IMR-90 (cell line): ENCODE data around the gene GLRX5. TPM values are rescaled to one million over a fixed set of nuclear protein-coding genes. Genes with fewer than 3 reads are reported as not detected.

Experiments
- ATAC-seq: fragments of 200-7000 bp; cut with Tn5 transposase; 2 replicates; pipeline ENCODE4 v1.9.1; 2020; ENCODE audit warnings: low read depth, mild to moderate bottlenecking, moderate library complexity
- BruUV-seq: library from RNA; stranded (reverse); fragments of 400-500 nt; replicated peaks from 2 replicates; lab custom pipeline; 2021; lab: Mats Ljungman, UMichigan
- CTCF ChIA-PET: fragments of 300-600 bp; formaldehyde crosslinking; extraction: SDS; loops from one replicate; lab custom pipeline; 2021; ENCODE audit warnings: antibody characterized with exemption; lab: Yijun Ruan, JAX
- POLR2A ChIA-PET: fragments of 300-600 bp; sonication (Branson Sonifier 250); formaldehyde crosslinking; loops from one replicate; lab custom pipeline; 2022; ENCODE audit warnings: antibody characterized with exemption; ENCODE audit not compliant: unreplicated experiment; lab: Charles Lee
- DNase-seq: peaks from one replicate; pipeline ENCODE4 v3.0.0; 2013
- H2AFZ ChIP-seq: replicated peaks from 2 replicates; pipeline ENCODE3; 2013; ENCODE audit warnings: low read length, mild to moderate bottlenecking; ENCODE audit not compliant: poor library complexity
- H2AK5ac ChIP-seq: 2 replicates; pipeline ENCODE4 v1.6.1; 2013; ENCODE audit warnings: low read depth, low read length, inconsistent platforms
- H2AK9ac ChIP-seq: replicated peaks from 2 replicates; pipeline ENCODE3; 2013; ENCODE audit warnings: mild to moderate bottlenecking, low read depth, low read length, moderate library complexity; ENCODE audit not compliant: poor library complexity
- H2BK120ac ChIP-seq: 2 replicates; pipeline ENCODE4 v1.6.1; 2013; ENCODE audit warnings: low read depth, low read length, inconsistent platforms
- H2BK15ac ChIP-seq: 3 replicates; pipeline ENCODE4 v1.6.1; 2013; ENCODE audit warnings: low read depth, low read length, inconsistent platforms
- H2BK20ac ChIP-seq: 2 replicates; pipeline ENCODE4 v1.6.1; 2013; ENCODE audit warnings: low read depth, mild to moderate bottlenecking, inconsistent platforms, low read length, moderate library complexity
- H2BK5ac ChIP-seq: 2 replicates; pipeline ENCODE4 v1.6.1; 2013; ENCODE audit warnings: mild to moderate bottlenecking, low read depth, low read length, inconsistent platforms; ENCODE audit not compliant: poor library complexity, severe bottlenecking
- H3K14ac ChIP-seq: replicated peaks from 2 replicates; pipeline ENCODE4 v1.6.1; 2013; ENCODE audit warnings: low read depth, low read length, inconsistent platforms
- H3K18ac ChIP-seq: 2 replicates; pipeline ENCODE4 v1.6.1; 2013; ENCODE audit warnings: low read depth, low read length, control low read depth
- H3K23ac ChIP-seq: 2 replicates; pipeline ENCODE4 v1.6.1; 2013; ENCODE audit warnings: low read depth, low read length, inconsistent platforms
- H3K27ac ChIP-seq: 2 replicates; pipeline ENCODE4 v1.5.1; 2013; ENCODE audit warnings: mild to moderate bottlenecking, control low read depth, low read length; ENCODE audit not compliant: insufficient read depth
- H3K27me3 ChIP-seq: 2 replicates; pipeline ENCODE4 v1.6.1; 2013; ENCODE audit warnings: low read length; ENCODE audit not compliant: control insufficient read depth, insufficient read depth
- H3K36me3 ChIP-seq: 2 replicates; pipeline ENCODE4 v1.6.1; 2013; ENCODE audit warnings: low read length, mixed read lengths; ENCODE audit not compliant: control insufficient read depth, insufficient read depth
- H3K4ac ChIP-seq: 2 replicates; pipeline ENCODE4 v1.6.1; 2013; ENCODE audit warnings: low read depth, low read length, inconsistent platforms
- H3K4me1 ChIP-seq: 2 replicates; pipeline ENCODE4 v1.6.1; 2013; ENCODE audit warnings: low read length, mixed read lengths; ENCODE audit not compliant: control insufficient read depth, insufficient read depth
- H3K4me2 ChIP-seq: 2 replicates; pipeline ENCODE4 v1.6.1; 2013; ENCODE audit warnings: low read depth, mild to moderate bottlenecking, control low read depth, low read length, moderate library complexity
- H3K4me3 ChIP-seq: 2 replicates; pipeline ENCODE4 v1.5.1; 2013; ENCODE audit warnings: low read depth, mild to moderate bottlenecking, control low read depth, low read length, moderate library complexity; ENCODE audit not compliant: insufficient read depth
- H3K56ac ChIP-seq: 2 replicates; pipeline ENCODE4 v1.6.1; 2013; ENCODE audit warnings: low read length, inconsistent platforms; ENCODE audit not compliant: insufficient read depth; ENCODE audit errors: extremely low read depth
- H3K79me1 ChIP-seq, 2 experiments: 2 replicates each; pipeline ENCODE4 v1.6.1; 2013; ENCODE audit warnings: low read length in 2 of 2, inconsistent platforms in 1 of 2, low read depth in 1 of 2
- H3K9ac ChIP-seq: 2 replicates; pipeline ENCODE4 v1.6.1; 2013; ENCODE audit warnings: low read depth, low read length, control low read depth
- H3K9me1 ChIP-seq: 2 replicates; pipeline ENCODE4 v1.6.1; 2013; ENCODE audit warnings: low read length, inconsistent platforms; ENCODE audit not compliant: insufficient read depth
- H3K9me3 ChIP-seq: 2 replicates; pipeline ENCODE4 v1.6.1; 2013; ENCODE audit warnings: low read length; ENCODE audit not compliant: control insufficient read depth, insufficient read depth
- H4K20me1 ChIP-seq: 2 replicates; pipeline ENCODE4 v1.6.1; 2013; ENCODE audit warnings: low read length, inconsistent platforms; ENCODE audit not compliant: insufficient read depth
- H4K5ac ChIP-seq: 2 replicates; pipeline ENCODE4 v1.6.1; 2013; ENCODE audit warnings: mild to moderate bottlenecking, low read depth, low read length, control low read depth
- H4K8ac ChIP-seq, 2 experiments: 2 replicates each; pipeline ENCODE4 v1.6.1; 2013; ENCODE audit warnings: low read depth in 2 of 2, low read length in 2 of 2, control low read depth in 1 of 2, inconsistent platforms in 1 of 2
- H4K91ac ChIP-seq: 2 replicates; pipeline ENCODE4 v1.6.1; 2013; ENCODE audit warnings: low read depth, low read length, inconsistent platforms; ENCODE audit not compliant: insufficient read depth
- CEBPB ChIP-seq: IDR thresholded peaks from 2 replicates; pipeline ENCODE4 v1.6.1; 2012; ENCODE audit warnings: low read depth, low read length, improper control_type of control experiment
- CHD1 ChIP-seq: IDR thresholded peaks from 2 replicates; pipeline ENCODE4 v1.6.1; 2012; ENCODE audit warnings: low read depth, low read length, improper control_type of control experiment
- CTCF ChIP-seq: conservative IDR thresholded peaks from 2 replicates; pipeline ENCODE4 v1.5.1; 2012; ENCODE audit warnings: mild to moderate bottlenecking, low read depth, low read length, improper control_type of control experiment
- ELK1 ChIP-seq: fragments of 150-350 bp; IDR thresholded peaks from 2 replicates; pipeline ENCODE4 v1.6.1; 2016; ENCODE audit warnings: low read depth, mild to moderate bottlenecking, low read length, moderate library complexity, borderline replicate concordance
- FOS ChIP-seq: fragments of 150-350 bp; IDR thresholded peaks from 2 replicates; pipeline ENCODE4 v1.6.1; 2016; ENCODE audit warnings: low read depth, low read length
- MAFK ChIP-seq: IDR thresholded peaks from 2 replicates; pipeline ENCODE4 v1.6.1; 2012; ENCODE audit warnings: low read depth, low read length, improper control_type of control experiment
- MAZ ChIP-seq: IDR thresholded peaks from 2 replicates; pipeline ENCODE4 v1.6.1; 2012; ENCODE audit warnings: low read depth, mild to moderate bottlenecking, low read length, improper control_type of control experiment, moderate library complexity, borderline replicate concordance
- MXI1 ChIP-seq: IDR thresholded peaks from 2 replicates; pipeline ENCODE4 v1.6.1; 2012; ENCODE audit warnings: low read depth, mild to moderate bottlenecking, low read length, moderate library complexity, borderline replicate concordance
- NFE2L2 ChIP-seq: fragments of 150-350 bp; IDR thresholded peaks from 2 replicates; pipeline ENCODE4 v1.6.1; 2016; ENCODE audit warnings: low read depth, mild to moderate bottlenecking, low read length
- RCOR1 ChIP-seq: IDR thresholded peaks from 2 replicates; pipeline ENCODE4 v1.6.1; 2012; ENCODE audit warnings: mild to moderate bottlenecking, low read length, improper control_type of control experiment; ENCODE audit not compliant: insufficient replicate concordance
- RFX5 ChIP-seq: IDR thresholded peaks from 2 replicates; pipeline ENCODE4 v1.8.0; 2012; ENCODE audit warnings: low read depth, mild to moderate bottlenecking, low read length, moderate library complexity
- SMC3 ChIP-seq: fragments of 150-350 bp; IDR thresholded peaks from 2 replicates; pipeline ENCODE4 v1.6.1; 2016; ENCODE audit warnings: low read depth, mild to moderate bottlenecking, antibody characterized with exemption, low read length, moderate library complexity
- USF2 ChIP-seq: fragments of 150-350 bp; IDR thresholded peaks from 2 replicates; pipeline ENCODE4 v1.6.1; 2017; ENCODE audit warnings: mild to moderate bottlenecking, antibody characterized with exemption, low read length, low read depth
- WGBS, 2 experiments: methylation state at CpG; one replicate each; pipeline versions ENCODE4 v1.1.5 to v1.1.7; 2013; ENCODE audit warnings: missing lambda C conversion rate in 2 of 2; ENCODE audit not compliant: insufficient read length in 1 of 2; ENCODE audit errors: extremely low coverage in 2 of 2; 5-methylcytosine and 5-hydroxymethylcytosine counted together
- dilution Hi-C: fragments of 300-500 bp; cut with HindIII; formaldehyde crosslinking; loops from one replicate; pipeline ENCODE4 v1.14.3; 2018; ENCODE audit warnings: low sequenced_read_pairs; ENCODE audit not compliant: unreplicated experiment
- in situ Hi-C: fragments of 300-500 bp; cut with MboI; formaldehyde crosslinking; loops from 3 replicates; pipeline ENCODE4 v1.14.3; 2019; ENCODE audit warnings: low sequenced_read_pairs, inconsistent platforms, mixed read lengths
- intact Hi-C: fragments of 100-400 bp; cut with micrococcal nuclease; formaldehyde crosslinking; loops from 2 replicates; pipeline ENCODE4 v1.10.0; 2022
- polyA plus RNA-seq, 3 experiments: library from polyadenylated mRNA; depleted of rRNA; stranded (reverse); fragments of >200 nt; gene quantifications; 2 replicates each; pipeline ENCODE4 v1.2.3, GENCODE V29; 2012; ENCODE audit warnings: low replicate concordance in 1 of 3
- total RNA-seq: library from RNA; depleted of rRNA; stranded (reverse); fragments of >200 nt; gene quantifications from 2 replicates; pipeline ENCODE4 v1.2.3, GENCODE V29; 2012

GLRX5 gene
- total and polyA plus RNA-seq, 2 of the 4 experiments (the other 2 are of a cell fraction) = 32.4 to 40.4 TPM

- H2BK120ac ChIP-seq = peak overlapping the region; percentile 26
- H3K36me3 ChIP-seq = no peaks in the 10 kb centered on the region
- peak overlapping the region; percentile 1 for H2AK9ac ChIP-seq
- H3K56ac ChIP-seq = no peak overlapping the region
- H3K9me3 ChIP-seq = no peaks in the 10 kb centered on the region
- no peak overlapping the region for H2AFZ ChIP-seq
- H2BK20ac ChIP-seq = no peak overlapping the region
- H3K4ac ChIP-seq = peak overlapping the region; percentile 44
- ChIA-PET POLR2A (no interaction called here), CTCF (interaction anchor here (0.7 kb wide), 1 partner anchor 42 kb away, joined by 3 read pairs; no protein-coding TSS in a partner anchor)
- ATAC-seq (peak; percentile 31; the same call in 1 of the 2 replicates), DNase-seq (no peak)
- peaks cover 32% of the 10 kb centered on the region for H3K9me1 ChIP-seq
- H4K8ac ChIP-seq = peak overlapping the region in 1 of 2 experiments; percentile 5; a peak in 1 of 4 replicates
- TF ChIP-seq MAZ = no peak
- no peak for TF ChIP-seq MAFK
- no peak for TF ChIP-seq CEBPB
- no peak for TF ChIP-seq RFX5
- no peak for TF ChIP-seq ELK1
- TF ChIP-seq NFE2L2 = no peak
- no peak for TF ChIP-seq MXI1
- TF ChIP-seq RCOR1 = no peak
- no peak for TF ChIP-seq CTCF
- TF ChIP-seq USF2 = no peak
- TF ChIP-seq FOS = no peak
- TF ChIP-seq CHD1 = no peak
- TF ChIP-seq SMC3 = no peak
- H3K27me3 ChIP-seq = no peaks in the 10 kb centered on the region
- no peak overlapping the region for H3K4me3 ChIP-seq
- no peak overlapping the region for H4K5ac ChIP-seq
- 0 out of 2 replicates have a peak overlapping the region, but pooled peaks have one; percentile 28 for H3K23ac ChIP-seq
- H2BK5ac ChIP-seq = no peak overlapping the region
- intact Hi-C loops (no loop called here), in situ Hi-C loops (no loop called here), dilution Hi-C loops (no loop called here)
- no peak overlapping the region for H3K27ac ChIP-seq
- H3K4me2 ChIP-seq = no peak overlapping the region
- peaks cover 28% of the 10 kb centered on the region for H3K4me1 ChIP-seq
- no peak overlapping the region for H3K9ac ChIP-seq
- BruUV-seq = no TSS peak
- H2AK5ac ChIP-seq = peak overlapping the region; percentile 62
- H3K79me1 ChIP-seq = peaks cover 13 to 76% of the 10 kb centered on the region in 2 experiments; a peak in 3 of 4 replicates
- H3K18ac ChIP-seq = no peak overlapping the region
- no peak overlapping the region; the same call in none of the 2 replicates for H3K14ac ChIP-seq
- H2BK15ac ChIP-seq = no peak overlapping the region
- H4K20me1 ChIP-seq = peaks cover 6% of the 10 kb centered on the region; the same call in 1 of the 2 replicates
- 50% methylated on average over 4 of the region's 7 CpGs; no CpG with 5 or more reads in 1 of the 2 experiments for WGBS, 2 experiments
- H4K91ac ChIP-seq = peak overlapping the region; percentile 4; the same call in 1 of the 2 replicates
Measured at GRCh38 chr14:95485222-95485819, 49.5 kb upstream of the GLRX5 start.
